Stimulated activated CD8-positive, alpha-beta memory T cell treated with anti-CD3 and anti-CD28 coated beads, Interleukin-12 subunit alpha, Interleukin-12 subunit beta, amount 100 ng/mL, for 1 hour (primary cell): Measurements from ENCODE around the gene CPEB4.

ENCODE experiments used
- DNase-seq: peaks from one replicate; pipeline ENCODE4 v3.0.0-alpha.2; 2020; ENCODE audit warnings: low read depth

The CPEB4 gene

DNA sequence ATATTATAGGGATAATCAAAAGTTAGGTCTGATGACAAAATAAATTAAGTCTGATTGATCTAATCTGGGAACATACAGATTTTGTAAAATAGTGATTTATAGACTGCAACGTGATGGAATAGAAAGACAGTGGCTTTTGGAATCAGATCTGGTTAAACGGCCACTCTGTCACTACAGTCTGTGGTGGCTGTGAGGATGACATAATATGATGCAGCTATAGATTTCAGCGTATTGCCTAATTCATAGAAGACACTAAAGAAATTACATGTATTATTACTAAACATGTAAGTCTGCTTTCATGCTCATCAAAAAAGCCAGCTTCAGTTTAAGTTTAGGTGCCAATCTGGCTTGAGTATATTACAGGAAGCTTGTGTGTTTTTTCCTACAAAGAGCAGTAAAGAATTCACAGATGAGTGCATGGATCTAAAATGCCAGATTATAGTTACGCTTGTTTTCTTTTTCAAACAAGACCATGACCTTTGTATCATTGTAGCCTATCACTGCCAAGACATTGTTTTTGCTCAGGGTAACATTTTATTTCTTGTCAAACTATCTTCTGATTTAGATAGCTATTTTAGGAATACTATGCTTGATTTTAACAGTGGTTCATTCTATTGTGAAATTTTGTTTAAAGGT, 25.7 kb downstream of the CPEB4 start:
- no peak for DNase-seq

DNA sequence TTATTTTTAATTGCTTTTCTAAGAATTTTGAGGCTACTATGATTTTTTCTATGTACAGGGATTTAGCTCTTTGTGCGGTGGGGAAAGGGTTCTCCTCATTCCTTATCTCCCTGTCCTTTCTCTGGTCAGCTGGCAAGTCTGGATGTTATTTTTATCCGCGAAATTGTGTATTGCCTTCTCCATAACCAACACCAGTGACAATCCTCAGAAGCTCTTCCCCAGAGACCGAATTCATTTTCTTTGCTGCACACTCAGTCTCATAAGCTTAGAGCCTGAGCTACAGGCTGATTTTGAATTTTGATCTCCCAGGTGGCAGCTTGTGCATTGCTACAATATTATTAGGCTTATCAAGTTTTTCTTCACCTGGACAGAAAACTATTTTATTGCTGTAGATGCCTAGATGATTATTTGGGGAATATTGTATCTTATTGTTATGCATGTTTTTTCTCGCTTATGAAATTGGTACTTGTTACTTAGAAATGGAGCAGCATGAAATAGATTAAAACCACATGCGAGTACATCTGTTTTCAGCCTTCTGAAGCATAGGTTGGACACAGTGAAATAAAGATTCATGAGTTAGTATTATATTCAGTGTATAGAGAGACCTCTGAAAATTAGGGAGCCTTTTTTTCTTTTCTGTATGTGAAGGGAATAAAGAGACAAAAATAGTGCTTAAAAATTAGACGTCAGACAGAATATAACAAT, 27.3 kb downstream of the CPEB4 start:
- DNase-seq, result no peak

- DNase-seq, result no peak
These were observed 28.1 kb downstream of the CPEB4 start for GRCh38 chr5:173916233-173916632.

DNA sequence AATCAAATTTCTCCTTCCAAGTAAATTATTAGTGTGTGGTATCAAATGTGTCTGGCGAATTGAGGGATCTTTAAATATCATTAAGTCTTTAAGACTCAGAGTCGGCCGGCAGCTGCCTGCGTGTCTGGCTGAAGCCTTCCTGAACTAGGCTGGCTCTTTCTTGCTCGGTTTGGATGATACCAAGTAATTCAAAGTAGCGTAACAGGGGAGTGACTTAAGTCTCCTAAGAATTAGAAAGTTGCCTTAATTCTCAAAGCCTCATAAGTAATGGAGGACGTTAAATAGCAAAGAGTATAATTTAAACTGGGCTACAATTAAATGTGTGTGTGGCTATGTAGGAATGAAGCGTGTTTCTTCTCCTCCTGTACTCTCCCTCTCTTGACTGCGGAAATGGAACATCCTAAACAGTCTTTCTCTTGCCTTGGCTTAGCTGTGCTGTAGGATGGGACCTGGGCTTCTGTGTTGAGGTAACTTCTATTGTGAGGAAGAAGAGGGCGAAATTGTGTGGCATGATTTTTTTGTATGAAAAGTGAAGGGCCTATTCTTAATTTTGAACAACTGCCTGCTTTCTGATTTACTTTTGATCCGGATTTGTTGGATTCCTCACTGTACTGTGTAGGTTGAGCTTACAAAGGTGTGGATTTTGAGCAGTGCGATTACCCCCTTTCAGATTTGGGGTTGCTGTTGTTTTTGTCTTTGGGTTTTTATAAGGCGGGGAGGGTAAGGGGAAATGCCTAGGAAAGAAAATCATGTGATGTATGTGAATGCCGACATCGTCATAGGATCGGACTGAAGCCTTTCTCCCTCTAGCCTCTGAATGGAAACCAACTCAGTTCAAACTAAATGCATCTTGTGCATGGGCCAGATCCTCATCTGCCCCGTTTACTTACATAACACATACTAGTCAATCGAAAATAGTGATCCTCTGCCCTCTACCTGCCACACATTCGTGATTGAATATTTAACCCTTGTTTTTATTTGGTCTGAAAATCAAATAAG, 29.9 kb downstream of the CPEB4 start:
- peak; percentile 40 for DNase-seq

GRCh38 chr5:173919443-173919842, 31.3 kb downstream of the CPEB4 start:
- no peak for DNase-seq

DNA sequence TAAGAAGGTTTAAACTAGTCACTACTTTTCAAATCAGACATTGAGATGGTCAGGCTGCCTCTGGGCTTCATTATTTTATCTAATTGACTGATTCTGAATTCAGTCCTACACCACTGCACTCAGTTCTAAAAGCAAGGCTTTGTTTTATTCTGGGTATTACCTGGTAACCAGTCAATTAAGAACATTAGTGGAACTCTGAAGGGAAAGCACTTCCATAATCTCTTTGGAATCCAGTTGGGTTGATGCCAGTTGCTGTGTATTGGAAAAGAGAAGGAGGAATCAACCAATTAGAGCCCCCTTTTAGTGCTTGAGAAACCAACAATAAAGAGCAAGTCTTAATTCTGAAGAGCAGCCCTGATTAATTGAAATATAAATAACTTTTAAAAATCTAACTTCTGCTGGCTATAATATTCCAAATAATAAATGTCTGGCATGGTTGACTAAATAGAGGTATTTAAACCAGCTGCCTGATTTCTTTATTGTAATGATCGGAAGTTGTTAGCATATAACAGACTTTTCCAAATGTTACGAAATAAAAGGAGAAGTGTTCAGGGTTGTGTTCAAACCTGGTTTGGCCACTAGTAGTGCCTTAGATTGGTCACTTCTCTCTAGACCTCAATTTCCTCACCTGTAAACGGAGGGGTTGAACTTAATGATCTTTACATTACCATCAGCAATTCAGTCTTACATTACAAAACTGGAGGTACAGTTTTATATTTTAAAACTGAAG, 32.0 kb downstream of the CPEB4 start:
- DNase-seq, result no peak

DNA sequence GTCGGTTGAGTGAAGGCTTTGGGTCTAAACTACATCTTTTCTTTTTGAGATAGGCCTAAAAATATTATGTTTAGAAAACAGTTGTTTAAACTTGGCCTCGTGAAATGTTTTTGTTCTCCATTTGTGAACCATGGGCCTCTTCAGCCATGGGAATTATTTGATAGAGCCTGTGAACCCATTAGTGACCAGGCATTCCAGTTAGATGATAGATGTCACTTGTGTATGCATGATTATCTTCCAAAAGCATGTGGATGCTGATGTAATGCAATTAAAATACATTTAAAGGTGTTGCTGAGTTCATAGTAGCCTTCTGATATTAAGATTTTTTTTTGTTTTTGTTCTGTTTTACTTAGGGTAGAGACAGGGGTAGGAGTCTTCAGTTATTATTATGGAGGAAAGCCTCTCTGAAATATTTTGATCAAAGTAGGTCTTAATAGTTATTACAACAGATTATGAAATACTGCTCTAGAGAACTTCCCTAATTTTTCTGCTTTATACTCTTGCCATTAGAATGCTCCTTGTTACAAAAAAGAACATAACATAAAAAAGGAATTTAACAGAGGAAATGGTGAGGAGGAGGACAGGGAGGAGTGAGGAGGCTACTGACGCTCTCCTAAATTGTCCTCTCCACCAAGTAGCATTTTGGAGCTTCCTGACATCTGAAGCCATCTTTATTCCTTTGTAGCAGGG, 32.9 kb downstream of the CPEB4 start:
- no peak for DNase-seq

- DNase-seq, result no peak
These were observed 34.4 kb downstream of the CPEB4 start for GRCh38 chr5:173922527-173922926.

GRCh38 chr5:173923218-173924095, 35.3 kb downstream of the CPEB4 start:
- DNase-seq, result no peak

DNA sequence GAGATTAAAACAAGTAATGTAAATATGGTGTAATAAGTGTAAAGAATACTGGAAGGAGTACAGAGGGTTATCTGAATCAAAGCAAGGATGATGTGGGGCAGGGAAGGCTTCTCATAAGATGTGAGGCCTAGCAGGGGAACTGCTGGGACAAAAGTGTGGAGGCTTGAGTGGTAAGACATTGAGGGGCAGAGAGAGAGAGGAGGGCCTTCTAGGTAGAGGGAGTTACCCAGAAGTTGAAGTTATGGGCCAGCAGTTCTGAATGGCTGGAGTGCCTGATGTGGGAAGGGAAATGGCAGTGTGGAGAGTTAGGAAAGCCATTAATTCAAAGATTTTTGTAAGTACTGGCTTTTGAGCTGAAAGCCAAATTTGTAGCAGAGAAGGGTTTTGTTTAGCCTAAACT, 36.8 kb downstream of the CPEB4 start:
- DNase-seq, result no peak

GRCh38 chr5:173925449-173926071, 37.4 kb downstream of the CPEB4 start:
- DNase-seq, result peak; percentile 22

GRCh38 chr5:173926359-173926758, 38.2 kb downstream of the CPEB4 start:
- DNase-seq, result no peak

GRCh38 chr5:173928871-173929574, 40.9 kb downstream of the CPEB4 start:
- no peak for DNase-seq

GRCh38 chr5:173932695-173933139, 44.6 kb downstream of the CPEB4 start:
- no peak for DNase-seq

GRCh38 chr5:173933901-173934300, 45.8 kb downstream of the CPEB4 start:
- no peak for DNase-seq

DNA sequence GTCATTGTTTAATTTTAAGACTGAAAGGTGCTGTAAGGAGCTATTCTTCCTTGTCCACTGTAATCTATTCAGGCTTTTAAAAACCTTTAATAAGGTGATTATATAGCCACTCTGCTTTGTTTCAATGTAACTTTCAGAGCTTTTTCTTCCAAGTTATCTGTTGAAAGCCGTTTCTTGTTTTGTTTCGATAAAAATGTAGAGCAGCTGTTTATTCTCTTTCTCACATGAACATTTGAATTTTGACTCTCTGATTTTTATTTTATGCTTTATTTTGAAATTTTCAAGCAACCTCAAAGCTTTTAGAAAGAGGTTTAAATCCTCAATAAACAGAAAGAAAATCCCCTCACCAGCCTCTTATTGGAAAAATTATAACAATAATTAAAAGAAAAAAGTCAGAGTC, 47.2 kb downstream of the CPEB4 start:
- no peak for DNase-seq

DNA sequence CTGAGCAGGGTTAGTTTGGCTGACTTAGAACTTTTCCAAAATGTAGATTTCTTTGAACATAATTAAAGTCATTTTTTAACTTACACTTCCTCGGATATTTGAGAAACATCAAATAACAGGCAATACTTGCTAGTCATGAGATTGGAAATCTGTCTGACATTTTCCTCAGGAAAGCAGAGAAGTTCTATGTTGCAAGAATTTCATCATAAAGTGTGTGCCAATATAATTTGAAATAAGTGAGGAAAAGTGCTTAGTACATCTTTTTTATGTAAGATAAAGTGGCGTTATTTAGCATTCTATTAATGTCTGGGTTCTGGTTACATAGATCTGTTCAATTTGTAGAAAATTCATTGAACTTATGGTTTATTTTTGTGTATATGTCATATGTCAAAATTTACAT, 52.1 kb downstream of the CPEB4 start:
- no peak for DNase-seq

DNA sequence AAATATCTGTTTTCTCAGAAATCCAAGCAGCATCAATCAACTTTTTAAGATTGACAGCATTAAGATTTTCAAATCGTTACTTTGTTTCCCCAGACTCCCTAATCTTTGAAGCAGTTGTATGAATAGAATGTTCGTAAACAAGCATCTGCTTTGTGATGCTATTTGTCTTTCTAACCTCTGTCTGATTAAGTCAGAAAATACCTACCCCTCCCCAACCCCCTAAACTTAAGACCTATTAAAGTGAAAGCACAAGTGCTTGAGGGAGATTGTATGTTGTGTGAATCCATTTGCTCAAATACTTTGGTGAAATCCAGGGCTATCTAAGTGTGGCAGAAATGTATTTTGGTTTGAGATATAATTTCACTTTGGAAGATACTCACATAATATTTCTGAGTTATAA, 53.0 kb downstream of the CPEB4 start:
- no peak for DNase-seq

DNA sequence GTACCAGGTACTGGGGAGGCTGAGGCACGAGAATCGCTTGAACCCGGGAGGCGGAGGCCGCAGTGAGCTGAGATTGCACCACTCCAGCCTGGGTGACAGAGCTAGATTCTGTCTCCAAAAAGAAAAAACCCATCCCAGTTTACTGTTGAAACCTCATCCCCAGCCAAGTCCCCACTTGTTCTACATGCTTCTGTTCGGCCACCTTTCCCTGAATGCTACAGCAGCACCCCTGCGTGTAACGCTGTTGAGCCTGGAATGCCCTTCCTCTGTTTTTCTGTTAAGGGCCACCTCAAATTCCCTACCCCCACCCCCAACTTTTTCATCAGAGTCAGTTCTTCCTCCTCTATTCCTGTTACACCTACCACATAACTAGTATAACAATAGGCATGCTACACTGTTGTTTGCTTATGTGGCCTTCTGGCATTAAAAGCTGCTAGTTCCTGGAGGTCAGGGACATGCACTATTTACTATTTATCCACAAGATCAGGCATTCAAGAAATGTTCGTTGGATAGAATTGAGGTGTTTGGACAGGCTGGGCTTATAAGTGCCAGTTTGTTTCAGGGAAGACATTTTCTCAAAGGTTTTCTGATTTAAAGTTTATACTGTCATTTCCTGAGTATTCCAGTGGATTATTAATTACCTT, 53.7 kb downstream of the CPEB4 start:
- DNase-seq, result no peak
